NCI-H2196 treated with DMSO at 0.1 percent for 48 hours (cell line): ENCODE data around the gene CABP7.

Source experiments
- DNase-seq: peaks from one replicate; lab custom pipeline; 2025; ENCODE audit not compliant: unreplicated experiment; lab: John Stamatoyannopoulos, UW

CABP7 gene

GRCh38 chr22:29702000-29702930 is 17.5 kb upstream of the CABP7 start:
- no peak for DNase-seq

- DNase-seq: no peak
Observed at GRCh38 chr22:29702931-29703501, 16.8 kb upstream of the CABP7 start.

GRCh38 chr22:29703569-29704195 is 16.1 kb upstream of the CABP7 start:
- DNase-seq: no peak

- no peak for DNase-seq
Observed at GRCh38 chr22:29704528-29705285, 15.1 kb upstream of the CABP7 start.

- DNase-seq: no peak
Observed at GRCh38 chr22:29705651-29706050, 14.2 kb upstream of the CABP7 start.

GRCh38 chr22:29706486-29706885 is 13.3 kb upstream of the CABP7 start:
- no peak for DNase-seq

- DNase-seq: no peak
Observed at GRCh38 chr22:29707010-29707409, 12.8 kb upstream of the CABP7 start.

- no peak for DNase-seq
Observed at GRCh38 chr22:29707471-29707870, 12.3 kb upstream of the CABP7 start.

GRCh38 chr22:29710193-29710592 is 9.6 kb upstream of the CABP7 start:
- DNase-seq: no peak

GRCh38 chr22:29710922-29711593 is 8.7 kb upstream of the CABP7 start:
- no peak for DNase-seq

GRCh38 chr22:29712119-29712518 is 7.7 kb upstream of the CABP7 start:
- DNase-seq: no peak

GRCh38 chr22:29713156-29713727 is 6.6 kb upstream of the CABP7 start:
- DNase-seq: no peak

- no peak for DNase-seq
Observed at GRCh38 chr22:29715240-29715639, 4.6 kb upstream of the CABP7 start.

GRCh38 chr22:29715705-29716104 is 4.1 kb upstream of the CABP7 start:
- no peak for DNase-seq

- DNase-seq: no peak
Observed at GRCh38 chr22:29716814-29717545, 2.8 kb upstream of the CABP7 start.

GRCh38 chr22:29717789-29718188 is 2.0 kb upstream of the CABP7 start:
- DNase-seq: no peak

- DNase-seq: no peak
Observed at GRCh38 chr22:29718949-29719898, 579 bp upstream of the CABP7 start.

GRCh38 chr22:29720811-29721323 is 1.1 kb downstream of the CABP7 start:
- DNase-seq: no peak
